Inferior parietal cortex (tissue), 1 donor: Measurements from ENCODE around the gene SUGP1.

Source experiments
- DNase-seq: peaks from one replicate; pipeline ENCODE4 v3.0.0-alpha.2; 2016; ENCODE audit errors: extremely low spot score

The SUGP1 gene

GRCh38 chr19:19341026-19341425 is 20.7 kb upstream of the SUGP1 start:
- no peak for DNase-seq

- no peak for DNase-seq
Observed at GRCh38 chr19:19338082-19338481, 17.8 kb upstream of the SUGP1 start.

- DNase-seq = no peak
Observed at GRCh38 chr19:19337120-19337519, 16.8 kb upstream of the SUGP1 start.

DNA sequence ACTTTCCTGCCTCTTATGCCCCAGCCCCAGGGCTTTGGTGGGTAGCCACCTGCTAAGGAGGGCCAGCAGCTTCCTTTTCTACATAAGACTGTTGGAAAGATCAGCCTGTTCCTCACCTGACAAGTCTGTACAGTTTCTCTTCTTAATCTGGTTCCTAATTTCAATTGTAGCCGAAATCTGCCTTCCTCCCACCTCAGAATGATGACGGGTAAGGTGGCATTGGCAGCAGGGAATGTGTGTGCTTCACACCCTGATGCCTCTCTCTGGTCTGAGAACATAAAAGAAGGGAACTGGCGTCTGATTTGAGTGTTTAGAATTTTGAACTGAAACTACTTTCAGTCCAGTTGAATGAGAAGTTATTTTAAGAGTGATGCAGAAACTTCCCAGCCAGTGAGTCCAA is 16.3 kb upstream of the SUGP1 start:
- DNase-seq = peak; percentile 22

DNA sequence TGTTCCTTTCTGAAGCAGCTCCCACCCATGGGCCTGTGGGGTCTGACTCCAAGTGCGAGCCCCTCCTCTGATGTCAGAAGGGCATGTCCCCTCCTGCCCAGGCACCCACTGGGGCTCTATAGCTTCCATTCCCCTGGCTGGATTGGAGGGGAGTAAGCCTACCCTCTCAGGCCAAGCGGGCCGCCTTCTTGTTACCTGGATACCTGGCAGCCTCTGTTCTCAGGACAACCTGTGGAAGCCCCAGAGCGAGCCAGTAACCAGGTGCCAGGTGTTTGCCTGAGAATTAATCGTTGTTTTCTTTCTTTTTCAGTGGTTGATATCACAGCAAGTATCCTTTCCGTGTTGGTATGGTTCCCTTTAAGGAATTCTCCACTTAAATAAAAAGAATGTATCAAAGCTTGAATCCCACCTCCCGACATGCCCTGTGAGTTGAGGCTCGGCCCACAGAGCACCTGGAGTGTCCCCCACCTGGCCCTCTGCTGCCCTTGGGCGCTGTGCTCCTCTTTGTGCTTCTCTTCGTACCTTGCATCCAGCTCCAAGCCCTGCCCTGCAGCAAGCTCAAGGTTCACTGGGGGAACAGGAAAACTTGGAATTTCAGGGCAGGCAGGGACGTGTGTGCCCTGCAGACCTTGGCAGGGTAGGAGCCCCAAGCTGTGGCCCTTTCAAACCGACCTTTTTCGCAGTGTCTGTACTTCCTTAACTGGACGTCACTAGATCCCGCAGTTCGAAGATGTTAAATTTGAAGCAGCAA is 15.3 kb upstream of the SUGP1 start:
- no peak for DNase-seq

DNA sequence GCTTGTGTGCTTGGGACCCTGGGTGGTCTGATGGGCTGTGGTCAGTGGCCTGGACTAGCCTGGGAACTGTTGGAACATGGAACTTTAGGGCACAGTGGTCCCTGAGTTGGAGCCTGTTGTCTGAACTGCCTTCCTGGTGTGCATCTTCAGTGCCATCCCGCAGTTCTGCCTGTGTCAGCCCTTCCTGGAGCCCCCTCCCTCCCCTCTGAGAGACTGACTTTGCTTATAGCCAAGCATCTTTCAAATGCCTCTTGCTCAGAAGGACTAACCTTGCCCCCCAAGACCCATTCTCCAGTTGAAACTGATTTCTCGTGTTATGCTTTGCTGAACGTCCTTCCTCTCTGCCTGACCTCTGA is 14.7 kb upstream of the SUGP1 start:
- DNase-seq = no peak

DNA sequence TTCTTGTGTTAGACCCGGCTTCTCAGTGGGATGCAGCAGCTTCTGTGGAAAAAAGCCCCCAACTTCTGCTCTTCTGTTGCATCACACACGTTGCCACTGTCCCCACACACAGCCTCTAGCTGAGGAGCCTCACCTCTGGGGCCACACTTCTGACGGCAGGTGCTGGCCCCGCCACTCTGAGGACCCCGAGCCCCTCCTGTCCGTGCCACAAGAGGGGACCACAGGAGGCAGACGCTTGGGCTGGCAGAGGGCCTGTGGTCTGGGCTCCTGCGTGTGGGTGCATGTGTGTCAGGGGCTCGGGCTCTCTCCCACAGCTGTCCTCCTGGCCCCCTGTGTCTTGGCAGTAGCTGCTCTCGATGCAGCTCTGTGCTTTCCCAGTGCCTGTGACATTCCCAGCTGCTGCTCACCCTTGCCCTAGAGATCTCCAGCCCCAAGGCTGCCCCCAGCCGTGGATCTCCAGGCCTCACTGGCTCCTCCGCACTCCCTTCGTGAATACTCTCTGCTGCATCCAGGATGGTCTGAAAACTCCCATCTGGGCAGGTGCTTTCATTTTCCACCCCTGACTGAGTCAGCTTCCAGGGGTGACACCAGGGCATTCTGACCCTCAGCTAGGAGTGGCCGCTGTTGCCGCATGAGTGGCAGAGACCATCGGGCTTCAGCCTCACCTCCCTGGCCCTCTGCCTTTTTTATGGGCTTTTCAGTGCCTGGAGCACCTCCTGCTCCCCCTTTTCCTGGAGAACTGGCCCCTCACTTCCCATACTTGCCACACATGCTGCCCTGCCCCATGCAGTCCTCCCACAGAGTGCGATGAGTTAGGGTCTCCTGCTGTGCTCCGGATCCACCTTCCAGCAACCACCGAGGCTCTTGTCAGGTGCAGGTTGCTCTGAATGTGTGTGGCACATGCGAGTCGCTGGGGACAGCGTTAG is 14.0 kb upstream of the SUGP1 start:
- no peak for DNase-seq

DNA sequence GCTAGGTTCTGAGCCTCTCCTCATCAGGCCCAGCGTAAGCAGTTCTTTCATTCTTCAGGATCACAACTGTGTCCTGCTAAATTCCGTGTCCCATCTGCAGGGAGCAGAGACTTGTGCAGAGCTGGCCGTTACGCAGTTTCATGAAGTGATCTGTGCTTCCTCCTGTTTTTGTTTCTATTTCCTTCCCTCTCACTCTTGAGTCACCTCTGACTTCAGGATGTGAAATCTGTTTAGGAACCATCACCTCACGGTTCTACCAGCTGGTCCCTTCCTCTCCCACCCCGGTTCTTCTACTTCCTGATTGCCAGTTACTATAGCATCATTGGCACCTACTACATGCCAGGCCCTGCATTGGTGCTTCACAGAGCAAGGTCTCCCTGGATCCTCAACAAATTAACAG is 8.8 kb upstream of the SUGP1 start:
- no peak for DNase-seq

- no peak for DNase-seq
Observed at GRCh38 chr19:19327672-19328071, 7.4 kb upstream of the SUGP1 start.

- no peak for DNase-seq
Observed at GRCh38 chr19:19324059-19324770, 3.9 kb upstream of the SUGP1 start.

DNA sequence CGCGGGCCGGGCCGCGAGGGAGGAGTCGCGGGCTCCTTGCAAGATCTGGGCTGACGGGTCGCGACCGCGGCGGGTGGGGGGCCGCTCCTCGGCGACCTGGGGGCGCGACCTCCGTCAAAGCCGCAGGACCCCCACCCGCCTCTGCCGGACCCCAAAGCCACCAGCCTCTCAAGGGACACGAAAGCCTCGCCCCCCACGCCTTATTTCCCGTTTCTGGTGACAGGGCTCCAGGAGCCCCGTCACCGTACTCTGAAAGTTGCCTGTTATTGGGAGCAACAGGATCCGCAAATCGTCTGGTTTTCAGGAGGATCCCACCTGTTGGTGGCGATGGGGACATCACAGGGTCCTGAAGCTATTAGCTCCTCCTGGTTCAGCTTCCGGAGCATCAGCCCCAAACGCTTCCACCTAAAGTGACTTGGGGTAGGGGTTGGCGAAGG is 850 bp upstream of the SUGP1 start:
- no peak for DNase-seq

GRCh38 chr19:19319732-19320360 is 463 bp downstream of the SUGP1 start:
- no peak for DNase-seq

DNA sequence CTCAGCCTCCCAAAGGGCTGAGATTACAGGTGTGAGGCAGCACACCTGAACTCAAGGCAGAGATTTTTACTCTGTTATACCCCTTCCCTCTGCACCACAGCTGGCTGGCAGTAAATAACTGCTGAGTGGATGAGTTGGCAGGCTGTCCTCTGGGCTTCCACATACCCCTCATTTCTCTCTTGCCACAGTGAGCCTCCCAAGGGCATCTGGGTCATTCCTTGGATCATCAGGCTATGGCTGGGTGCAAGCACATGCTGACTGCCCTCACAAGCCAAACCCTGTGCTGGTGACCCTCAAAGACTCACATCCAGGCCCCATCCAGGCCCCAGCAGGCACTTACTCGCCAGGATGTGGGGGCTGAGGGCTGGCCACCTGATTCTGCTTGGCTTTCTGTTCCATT is 4.2 kb downstream of the SUGP1 start:
- DNase-seq = no peak

DNA sequence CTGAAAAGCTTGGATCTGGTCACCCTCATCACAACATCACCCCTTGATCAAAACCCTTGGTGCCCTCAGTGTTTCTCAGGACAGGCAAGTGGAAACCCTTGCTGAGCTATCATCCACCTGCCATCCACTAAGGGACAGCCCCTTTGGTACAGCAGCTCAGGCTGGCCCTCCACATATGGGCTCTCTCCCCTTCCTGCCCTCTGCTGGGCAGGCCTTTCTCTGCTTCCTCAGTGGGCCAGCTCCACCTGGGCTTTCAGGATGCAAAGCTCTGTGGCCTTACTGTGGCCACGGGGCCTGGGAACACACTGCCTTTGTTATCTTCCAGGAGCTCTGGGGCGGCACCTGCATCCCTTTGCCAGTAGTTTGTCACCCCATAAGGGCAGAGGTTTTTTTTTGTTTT is 4.9 kb downstream of the SUGP1 start:
- no peak for DNase-seq

- no peak for DNase-seq
Observed at GRCh38 chr19:19308373-19308772, 11.9 kb downstream of the SUGP1 start.

DNA sequence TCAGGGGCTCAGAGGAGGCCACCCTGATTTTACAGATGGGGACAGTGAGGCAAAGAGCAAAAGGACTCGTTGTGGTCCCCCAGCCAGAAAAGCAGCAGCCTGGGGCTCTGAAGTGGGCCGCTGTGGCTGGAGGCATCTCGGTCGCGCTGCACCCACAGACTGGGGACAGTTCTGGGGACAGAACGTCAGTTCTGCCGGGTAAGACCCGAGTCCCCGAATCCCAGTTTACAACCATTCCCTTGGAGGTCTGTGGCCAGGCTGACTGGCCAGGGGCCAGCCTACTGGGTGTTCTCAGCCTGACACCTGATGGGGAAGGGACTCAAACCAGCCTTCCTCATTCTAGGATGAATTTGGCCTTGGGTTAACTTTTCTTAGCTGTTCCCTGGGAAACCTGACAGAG is 14.1 kb downstream of the SUGP1 start:
- no peak for DNase-seq

GRCh38 chr19:19305696-19306095 is 14.6 kb downstream of the SUGP1 start:
- no peak for DNase-seq

- no peak for DNase-seq
Observed at GRCh38 chr19:19305066-19305465, 15.2 kb downstream of the SUGP1 start.

- DNase-seq = peak; percentile 55
Observed at GRCh38 chr19:19304186-19304965, 15.9 kb downstream of the SUGP1 start.

DNA sequence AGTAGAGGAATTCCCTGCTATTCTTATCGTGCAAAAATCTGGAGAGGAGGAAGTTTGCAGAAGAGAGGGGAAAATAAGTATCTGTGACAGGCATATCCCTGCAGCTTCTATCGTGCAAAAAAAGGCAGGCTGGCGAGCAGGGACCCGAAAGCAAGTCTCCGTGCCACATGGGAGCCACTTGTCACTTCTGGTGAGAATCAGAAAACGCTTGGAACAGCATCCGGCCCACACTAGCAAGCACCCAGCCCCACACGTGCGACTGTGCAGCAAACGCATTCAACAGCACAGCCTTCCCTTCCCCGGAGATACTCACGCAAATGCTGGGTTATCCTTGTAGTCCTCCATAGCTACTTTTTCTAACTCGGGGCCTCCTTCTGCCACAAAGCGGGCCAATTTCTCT is 16.9 kb downstream of the SUGP1 start:
- DNase-seq = no peak

GRCh38 chr19:19300613-19301012 is 19.7 kb downstream of the SUGP1 start:
- DNase-seq = no peak
